Measurements from ENCODE around the gene RNF145. TPM values are rescaled to one million over a fixed set of nuclear protein-coding genes. Genes with fewer than 3 reads are reported as not detected.

RNF145 gene
- total and polyA plus RNA-seq, 10 of the 15 experiments (the other 5 are each of a cell fraction or from before 2014, with no cell fraction given): 9.7 to 58.1 (median 38.2) TPM

DNA sequence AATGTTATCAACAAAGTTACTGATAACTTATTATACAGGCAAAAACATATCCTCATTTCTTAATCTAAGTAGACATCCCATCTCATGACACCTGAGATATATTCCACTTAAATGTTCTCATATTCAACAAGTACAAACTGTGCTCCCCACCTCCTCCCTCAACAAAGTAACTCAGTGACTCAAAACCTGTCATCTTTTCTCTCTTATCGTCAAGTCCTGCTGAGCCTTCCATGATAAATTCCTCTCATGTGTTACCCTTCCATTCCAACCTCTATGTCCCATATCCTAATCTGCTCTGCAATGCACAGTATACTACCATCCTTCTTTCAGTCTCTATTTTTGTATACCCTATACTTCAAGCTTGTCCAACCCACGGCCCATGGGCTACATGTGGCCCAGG, 13.6 kb downstream of the RNF145 start (continued):
- TF ChIP-seq, protein P1, sequence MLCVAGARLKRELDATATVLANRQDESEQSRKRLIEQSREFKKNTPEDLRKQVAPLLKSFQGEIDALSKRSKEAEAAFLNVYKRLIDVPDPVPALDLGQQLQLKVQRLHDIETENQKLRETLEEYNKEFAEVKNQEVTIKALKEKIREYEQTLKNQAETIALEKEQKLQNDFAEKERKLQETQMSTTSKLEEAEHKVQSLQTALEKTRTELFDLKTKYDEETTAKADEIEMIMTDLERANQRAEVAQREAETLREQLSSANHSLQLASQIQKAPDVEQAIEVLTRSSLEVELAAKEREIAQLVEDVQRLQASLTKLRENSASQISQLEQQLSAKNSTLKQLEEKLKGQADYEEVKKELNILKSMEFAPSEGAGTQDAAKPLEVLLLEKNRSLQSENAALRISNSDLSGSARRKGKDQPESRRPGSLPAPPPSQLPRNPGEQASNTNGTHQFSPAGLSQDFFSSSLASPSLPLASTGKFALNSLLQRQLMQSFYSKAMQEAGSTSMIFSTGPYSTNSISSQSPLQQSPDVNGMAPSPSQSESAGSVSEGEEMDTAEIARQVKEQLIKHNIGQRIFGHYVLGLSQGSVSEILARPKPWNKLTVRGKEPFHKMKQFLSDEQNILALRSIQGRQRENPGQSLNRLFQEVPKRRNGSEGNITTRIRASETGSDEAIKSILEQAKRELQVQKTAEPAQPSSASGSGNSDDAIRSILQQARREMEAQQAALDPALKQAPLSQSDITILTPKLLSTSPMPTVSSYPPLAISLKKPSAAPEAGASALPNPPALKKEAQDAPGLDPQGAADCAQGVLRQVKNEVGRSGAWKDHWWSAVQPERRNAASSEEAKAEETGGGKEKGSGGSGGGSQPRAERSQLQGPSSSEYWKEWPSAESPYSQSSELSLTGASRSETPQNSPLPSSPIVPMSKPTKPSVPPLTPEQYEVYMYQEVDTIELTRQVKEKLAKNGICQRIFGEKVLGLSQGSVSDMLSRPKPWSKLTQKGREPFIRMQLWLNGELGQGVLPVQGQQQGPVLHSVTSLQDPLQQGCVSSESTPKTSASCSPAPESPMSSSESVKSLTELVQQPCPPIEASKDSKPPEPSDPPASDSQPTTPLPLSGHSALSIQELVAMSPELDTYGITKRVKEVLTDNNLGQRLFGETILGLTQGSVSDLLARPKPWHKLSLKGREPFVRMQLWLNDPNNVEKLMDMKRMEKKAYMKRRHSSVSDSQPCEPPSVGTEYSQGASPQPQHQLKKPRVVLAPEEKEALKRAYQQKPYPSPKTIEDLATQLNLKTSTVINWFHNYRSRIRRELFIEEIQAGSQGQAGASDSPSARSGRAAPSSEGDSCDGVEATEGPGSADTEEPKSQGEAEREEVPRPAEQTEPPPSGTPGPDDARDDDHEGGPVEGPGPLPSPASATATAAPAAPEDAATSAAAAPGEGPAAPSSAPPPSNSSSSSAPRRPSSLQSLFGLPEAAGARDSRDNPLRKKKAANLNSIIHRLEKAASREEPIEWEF (IDR thresholded peaks at IDR 0.05; ENCODE audit: insufficient replicate concordance, low read depth, low read length): no peak

DNA sequence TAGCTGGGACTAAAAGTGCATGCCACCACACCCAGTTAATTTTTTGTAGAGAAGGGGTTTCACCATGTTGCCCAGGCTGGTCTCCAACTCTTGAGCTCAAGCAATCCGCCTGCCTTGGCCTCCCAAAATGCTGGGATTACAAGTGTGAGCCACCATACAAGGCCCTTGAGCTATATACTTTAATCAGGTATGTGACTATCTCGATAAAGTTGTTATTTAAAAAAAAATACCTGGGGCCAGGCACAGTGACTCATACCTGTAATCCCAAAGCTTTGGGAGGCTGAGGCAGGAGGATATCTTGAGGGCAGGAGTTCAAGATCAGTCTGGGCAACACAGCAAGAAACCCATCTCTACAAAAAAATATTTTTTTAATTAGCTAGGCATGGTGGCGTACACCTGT, 19.2 kb downstream of the RNF145 start:
- Histone ChIP-seq H3K36me3 (ENCODE audit: control insufficient read depth in 2 of 2, insufficient read depth in 2 of 2, low read length in 1 of 2) (peaks cover 3 to 15% of the 10 kb centered on the region in 2 experiments; a peak in 3 of 4 replicates), H2AFZ (ENCODE audit: control insufficient read depth, low read depth, low read length) (no peak overlapping the region), H3K4me3 (no peak overlapping the region), H4K20me1 (ENCODE audit: control insufficient read depth, insufficient read depth) (no peaks in the 10 kb centered on the region), H3K9ac (ENCODE audit: control insufficient read depth, insufficient read depth, low read length) (no peak overlapping the region), H3K9me3 (replicated peaks; ENCODE audit: control insufficient read depth, insufficient read depth, low read length) (no peaks in the 10 kb centered on the region; the same call in 2 of the 3 replicates), H3K27me3 (replicated peaks in 1 of 2; ENCODE audit: control insufficient read depth in 2 of 2, insufficient read depth in 2 of 2, low read length in 1 of 2) (no peaks in the 10 kb centered on the region), H3K4me1 (ENCODE audit: control insufficient read depth, insufficient read depth, low read length) (no peaks in the 10 kb centered on the region), H3K4me2 (ENCODE audit: control insufficient read depth, insufficient read depth) (no peak overlapping the region), H3K79me2 (ENCODE audit: control insufficient read depth, insufficient read depth, low read length) (peaks cover 44% of the 10 kb centered on the region), H3K27ac (ENCODE audit: control insufficient read depth, insufficient read depth) (no peak overlapping the region)
- WGBS (ENCODE audit: insufficient coverage, insufficient replicate concordance, low lambda C conversion rate, missing lambda C conversion rate): 81% methylated on average over 3 of the region's 3 CpGs
- ATAC-seq: no peak
- ChIA-PET RAD21 (ENCODE audit: unreplicated experiment) (interaction anchor here (0.8 to 2.6 kb wide), 5 partner anchors 8 to 33 kb away, joined by 3 to 10 read pairs (median 4); no protein-coding TSS in a partner anchor), SMC1A (ENCODE audit: uncharacterized antibody, unreplicated experiment) (interaction anchor here (0.6 to 2.4 kb wide), 10 partner anchors 9 to 1175 kb away, joined by 3 to 13 read pairs (median 4); no protein-coding TSS in a partner anchor), POLR2A (interaction anchor here (0.6 to 2.6 kb wide), 6 partner anchors 9 to 127 kb away, joined by 3 to 8 read pairs (median 4); no protein-coding TSS in a partner anchor), CTCF (interaction anchor here (0.8 to 5.2 kb wide), 5 partner anchors 12 to 494 kb away, joined by 3 to 22 read pairs (median 4); no protein-coding TSS in a partner anchor)
- no peak for FAIRE-seq
- intact Hi-C loops (cut with micrococcal nuclease; ENCODE audit: unreplicated experiment): no loop called here
- in situ Hi-C loops (cut with MboI): no loop called here
- no peak for DNase-seq (ENCODE audit: low read depth, low spot score)
- TF ChIP-seq, protein P2, sequence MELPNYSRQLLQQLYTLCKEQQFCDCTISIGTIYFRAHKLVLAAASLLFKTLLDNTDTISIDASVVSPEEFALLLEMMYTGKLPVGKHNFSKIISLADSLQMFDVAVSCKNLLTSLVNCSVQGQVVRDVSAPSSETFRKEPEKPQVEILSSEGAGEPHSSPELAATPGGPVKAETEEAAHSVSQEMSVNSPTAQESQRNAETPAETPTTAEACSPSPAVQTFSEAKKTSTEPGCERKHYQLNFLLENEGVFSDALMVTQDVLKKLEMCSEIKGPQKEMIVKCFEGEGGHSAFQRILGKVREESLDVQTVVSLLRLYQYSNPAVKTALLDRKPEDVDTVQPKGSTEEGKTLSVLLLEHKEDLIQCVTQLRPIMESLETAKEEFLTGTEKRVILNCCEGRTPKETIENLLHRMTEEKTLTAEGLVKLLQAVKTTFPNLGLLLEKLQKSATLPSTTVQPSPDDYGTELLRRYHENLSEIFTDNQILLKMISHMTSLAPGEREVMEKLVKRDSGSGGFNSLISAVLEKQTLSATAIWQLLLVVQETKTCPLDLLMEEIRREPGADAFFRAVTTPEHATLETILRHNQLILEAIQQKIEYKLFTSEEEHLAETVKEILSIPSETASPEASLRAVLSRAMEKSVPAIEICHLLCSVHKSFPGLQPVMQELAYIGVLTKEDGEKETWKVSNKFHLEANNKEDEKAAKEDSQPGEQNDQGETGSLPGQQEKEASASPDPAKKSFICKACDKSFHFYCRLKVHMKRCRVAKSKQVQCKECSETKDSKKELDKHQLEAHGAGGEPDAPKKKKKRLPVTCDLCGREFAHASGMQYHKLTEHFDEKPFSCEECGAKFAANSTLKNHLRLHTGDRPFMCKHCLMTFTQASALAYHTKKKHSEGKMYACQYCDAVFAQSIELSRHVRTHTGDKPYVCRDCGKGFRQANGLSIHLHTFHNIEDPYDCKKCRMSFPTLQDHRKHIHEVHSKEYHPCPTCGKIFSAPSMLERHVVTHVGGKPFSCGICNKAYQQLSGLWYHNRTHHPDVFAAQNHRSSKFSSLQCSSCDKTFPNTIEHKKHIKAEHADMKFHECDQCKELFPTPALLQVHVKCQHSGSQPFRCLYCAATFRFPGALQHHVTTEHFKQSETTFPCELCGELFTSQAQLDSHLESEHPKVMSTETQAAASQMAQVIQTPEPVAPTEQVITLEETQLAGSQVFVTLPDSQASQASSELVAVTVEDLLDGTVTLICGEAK (IDR thresholded peaks at IDR 0.05; ENCODE audit: borderline replicate concordance): 0 out of 2 replicates have a peak, but pooled peaks have one; percentile 45
- TF ChIP-seq CHD4 (IDR thresholded peaks at IDR 0.05): no peak
- no TSS peak for BruUV-seq (replicated peaks)
